ENCODE data around the gene CDK11B. TPM values are rescaled to one million over a fixed set of nuclear protein-coding genes. Genes with fewer than 3 reads are reported as not detected.
"Not testable (repeated sequence)": the region's sequence is repeated elsewhere in the genome, so short reads cannot be mapped to it uniquely, and the experiment has no call there.

Gene CDK11B
- total RNA-seq, 4 donors from 2014 or later: 27.2 to 68.9 (median 33.0) TPM

DNA sequence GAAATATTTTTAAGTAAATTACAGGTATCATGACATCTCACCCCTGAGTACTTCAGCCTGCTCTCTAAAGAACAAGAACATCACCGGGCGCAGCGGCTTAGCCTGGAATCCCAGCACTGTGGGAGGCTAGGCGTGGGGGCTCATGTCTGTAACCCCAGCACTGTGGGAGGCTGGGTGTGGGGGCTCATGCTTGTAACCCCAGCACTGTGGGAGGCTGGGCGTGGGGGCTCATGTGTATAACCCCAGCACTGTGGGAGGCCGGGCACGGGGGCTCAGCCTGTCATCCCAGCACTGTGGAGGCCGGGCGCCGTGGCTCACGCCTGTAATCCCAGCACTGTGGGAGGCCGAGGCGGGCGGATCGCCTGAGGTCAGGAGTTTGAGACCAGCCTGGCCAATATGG, 7.7 kb upstream of the CDK11B start:
- WGBS: 94% methylated on average over 15 of the region's 15 CpGs
- Histone ChIP-seq H3K4me3 (no peak overlapping the region), H3K36me3 (peaks cover 41 to 75% (median 58%) of the 10 kb centered on the region in 4 donors), H3K27me3 (no peaks in the 10 kb centered on the region), H3K9me3 (no peaks in the 10 kb centered on the region), H3K4me1 (no peaks in the 10 kb centered on the region), H3K27ac (replicated peaks in 1 of 4) (no peak overlapping the region)
- intact Hi-C loops (cut with DNase I): no loop called here
- DNase-seq (ENCODE audit: extremely low spot score): no peak
- no peak for TF ChIP-seq POLR2A (IDR thresholded peaks at IDR 0.05; ENCODE audit: low read depth)
- TF ChIP-seq EP300 (IDR thresholded peaks at IDR 0.05): no peak

DNA sequence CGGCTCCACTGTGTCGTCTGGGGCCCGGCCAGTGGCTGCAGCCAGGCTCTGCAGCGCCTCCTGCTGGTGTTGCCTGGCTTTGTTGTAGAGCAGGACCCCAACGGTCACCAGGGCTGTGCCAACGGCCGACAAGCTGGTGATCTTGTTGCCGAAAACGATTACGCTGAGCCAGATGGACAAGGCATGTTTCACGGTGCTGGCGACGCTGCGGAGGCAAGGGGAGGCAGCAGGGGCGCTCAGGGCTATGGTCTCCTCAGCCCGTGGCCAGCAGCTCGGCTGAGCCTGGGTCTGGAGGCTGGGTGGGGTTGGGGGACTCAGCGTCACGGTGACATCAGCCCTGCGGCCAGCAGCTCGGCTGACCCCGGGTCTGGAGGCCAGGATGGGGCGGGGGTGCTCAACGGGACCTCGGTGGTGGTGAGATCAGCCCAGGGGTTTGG, 7.0 kb upstream of the CDK11B start:
- WGBS: 78% methylated on average over 19 of the region's 25 CpGs
- TF ChIP-seq, protein P1, sequence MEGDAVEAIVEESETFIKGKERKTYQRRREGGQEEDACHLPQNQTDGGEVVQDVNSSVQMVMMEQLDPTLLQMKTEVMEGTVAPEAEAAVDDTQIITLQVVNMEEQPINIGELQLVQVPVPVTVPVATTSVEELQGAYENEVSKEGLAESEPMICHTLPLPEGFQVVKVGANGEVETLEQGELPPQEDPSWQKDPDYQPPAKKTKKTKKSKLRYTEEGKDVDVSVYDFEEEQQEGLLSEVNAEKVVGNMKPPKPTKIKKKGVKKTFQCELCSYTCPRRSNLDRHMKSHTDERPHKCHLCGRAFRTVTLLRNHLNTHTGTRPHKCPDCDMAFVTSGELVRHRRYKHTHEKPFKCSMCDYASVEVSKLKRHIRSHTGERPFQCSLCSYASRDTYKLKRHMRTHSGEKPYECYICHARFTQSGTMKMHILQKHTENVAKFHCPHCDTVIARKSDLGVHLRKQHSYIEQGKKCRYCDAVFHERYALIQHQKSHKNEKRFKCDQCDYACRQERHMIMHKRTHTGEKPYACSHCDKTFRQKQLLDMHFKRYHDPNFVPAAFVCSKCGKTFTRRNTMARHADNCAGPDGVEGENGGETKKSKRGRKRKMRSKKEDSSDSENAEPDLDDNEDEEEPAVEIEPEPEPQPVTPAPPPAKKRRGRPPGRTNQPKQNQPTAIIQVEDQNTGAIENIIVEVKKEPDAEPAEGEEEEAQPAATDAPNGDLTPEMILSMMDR (IDR thresholded peaks at IDR 0.05): peak in 2 of 3 experiments; percentile 30 to 48
- TF ChIP-seq EP300 (IDR thresholded peaks at IDR 0.05): no peak
- no peaks in the 10 kb centered on the region for H3K27me3 ChIP-seq
- no peak for DNase-seq (ENCODE audit: extremely low spot score)
- H3K9me3 ChIP-seq: no peaks in the 10 kb centered on the region
- intact Hi-C loops (cut with DNase I): no loop called here
- peaks cover 35 to 68% (median 51%) of the 10 kb centered on the region in 4 donors for H3K36me3 ChIP-seq
- no peak overlapping the region for H3K27ac ChIP-seq (replicated peaks in 1 of 4)
- no peaks in the 10 kb centered on the region for H3K4me1 ChIP-seq
- no peak overlapping the region for H3K4me3 ChIP-seq

DNA sequence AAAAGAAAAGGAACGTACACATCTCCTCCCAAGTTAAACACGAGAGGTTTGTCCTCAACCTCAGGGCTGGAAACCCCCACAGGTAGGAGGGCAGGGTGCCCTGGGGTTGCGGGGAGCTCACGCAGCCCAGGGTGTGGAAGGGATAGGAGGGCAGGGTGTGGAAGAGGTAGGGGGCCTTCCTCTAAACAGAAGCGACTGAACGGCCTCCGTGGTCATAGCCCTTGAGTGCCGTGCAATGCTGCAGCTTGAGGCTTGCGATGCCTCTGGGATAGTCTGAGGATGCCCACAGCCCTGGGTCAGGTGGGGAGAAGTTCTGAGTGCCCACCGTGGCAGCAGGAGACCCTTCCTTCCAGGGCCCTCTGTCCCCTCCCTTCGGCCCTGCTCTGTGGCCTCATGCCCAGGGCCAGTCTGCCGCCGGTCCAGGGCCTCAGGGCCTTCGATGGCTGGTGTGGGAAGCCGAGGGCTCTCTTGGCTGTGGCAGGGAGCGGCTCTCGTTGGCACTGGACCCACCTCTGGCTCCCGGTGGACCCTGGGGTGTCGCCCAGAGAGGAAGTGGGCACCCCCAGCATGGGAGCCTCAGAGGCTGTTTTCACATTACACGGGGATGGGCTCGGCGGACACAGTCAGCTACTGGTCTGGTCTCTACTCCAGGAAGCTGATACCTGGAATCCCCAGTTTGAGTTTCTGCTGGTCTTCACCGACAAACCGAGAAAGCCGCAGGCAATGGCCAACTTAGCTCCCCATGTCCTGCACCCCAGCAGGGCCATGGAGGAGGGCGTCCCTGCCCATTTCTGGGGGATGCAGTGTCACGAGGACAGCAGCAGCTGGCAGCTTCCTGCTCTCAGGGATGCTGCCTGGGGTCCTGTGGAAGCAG, 6.4 kb upstream of the CDK11B start:
- Histone ChIP-seq H3K36me3 (peaks cover 35 to 61% (median 47%) of the 10 kb centered on the region in 4 donors), H3K4me3 (no peak overlapping the region), H3K9me3 (no peaks in the 10 kb centered on the region), H3K27me3 (no peaks in the 10 kb centered on the region), H3K4me1 (no peaks in the 10 kb centered on the region), H3K27ac (replicated peaks in 1 of 4) (no peak overlapping the region)
- no peak for TF ChIP-seq POLR2A (IDR thresholded peaks at IDR 0.05; ENCODE audit: low read depth)
- TF ChIP-seq POLR2AphosphoS5 (IDR thresholded peaks at IDR 0.05): no peak
- TF ChIP-seq, protein P1 (IDR thresholded peaks at IDR 0.05): no peak
- no peak for TF ChIP-seq EP300 (IDR thresholded peaks at IDR 0.05)
- intact Hi-C loops (cut with DNase I): no loop called here
- WGBS: 93% methylated on average over 25 of the region's 27 CpGs
- DNase-seq (ENCODE audit: extremely low spot score): no peak

DNA sequence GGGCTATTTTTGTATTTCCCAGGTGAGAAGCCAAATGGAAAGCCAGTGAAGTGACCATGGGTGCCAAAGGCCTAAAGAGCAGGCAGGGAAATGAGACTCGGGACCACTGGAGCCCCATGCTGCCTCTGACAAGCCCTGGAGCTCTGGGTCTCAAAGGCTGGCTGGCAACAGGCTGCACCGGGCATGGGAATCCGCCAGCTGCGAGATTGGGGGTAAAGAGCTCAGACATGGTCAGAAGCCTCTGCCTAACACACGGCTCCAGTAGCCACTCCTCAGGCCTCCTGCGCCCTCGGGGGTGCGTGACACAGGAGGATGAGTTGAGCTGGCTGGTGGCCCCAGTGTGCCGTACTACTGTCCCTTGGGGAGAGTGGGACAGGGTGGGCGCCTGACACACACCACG, 5.5 kb upstream of the CDK11B start:
- peaks cover 30 to 53% (median 39%) of the 10 kb centered on the region in 4 donors for H3K36me3 ChIP-seq
- H3K9me3 ChIP-seq; H3K27me3 ChIP-seq; H3K27ac ChIP-seq (replicated peaks in 1 of 4); DNase-seq (ENCODE audit: extremely low spot score); H3K4me1 ChIP-seq; H3K4me3 ChIP-seq; intact Hi-C loops (cut with DNase I): not testable (repeated sequence)
- 83% methylated on average over 3 of the region's 11 CpGs for WGBS

DNA sequence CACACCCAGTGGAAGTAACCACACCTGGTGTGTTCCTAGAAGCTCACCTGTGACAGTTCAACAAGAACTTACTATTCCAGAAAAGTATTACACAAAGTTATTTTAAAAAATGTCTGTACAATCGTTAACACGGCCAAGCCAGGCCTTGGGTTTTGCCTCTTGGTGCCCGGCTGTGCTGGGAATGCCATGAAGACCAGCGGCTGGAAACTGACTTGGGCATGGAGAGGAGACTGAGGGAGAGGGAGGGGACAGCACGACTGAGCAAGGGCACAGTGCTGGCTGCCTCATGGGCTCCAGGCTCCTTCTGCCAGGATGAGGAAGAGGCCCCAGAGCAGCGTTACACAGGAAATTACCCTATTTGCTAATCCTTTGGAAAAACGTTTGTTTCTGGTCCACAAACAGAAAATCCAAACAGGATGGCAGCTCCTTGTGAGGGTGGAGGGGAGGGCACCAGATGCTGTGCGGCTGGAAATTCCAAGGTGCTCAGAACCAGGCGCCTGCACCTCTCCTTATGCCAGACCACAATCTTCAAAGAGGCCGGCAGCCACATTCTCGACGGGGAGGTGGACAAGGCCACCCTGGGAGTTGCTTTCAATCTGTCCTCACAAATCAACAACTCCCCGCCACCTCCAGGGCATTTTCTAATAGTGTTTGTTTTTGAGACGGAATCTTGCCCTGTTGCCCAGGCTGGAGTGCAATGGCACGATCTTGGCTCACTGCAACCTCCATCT, 4.2 kb upstream of the CDK11B start:
- 74% methylated on average over 15 of the region's 15 CpGs for WGBS
- H3K4me3 ChIP-seq; H3K4me1 ChIP-seq; H3K27me3 ChIP-seq; H3K9me3 ChIP-seq; DNase-seq (ENCODE audit: extremely low spot score); intact Hi-C loops (cut with DNase I): not testable (repeated sequence)
- H3K36me3 ChIP-seq: peaks cover 21 to 41% (median 29%) of the 10 kb centered on the region in 4 donors
- peak overlapping the region in 3 of 4 donors; percentile 20 to 68 (median 34) for H3K27ac ChIP-seq (replicated peaks in 1 of 4)

- Histone ChIP-seq H3K4me1 (peaks cover 3 to 10% (median 7%) of the 10 kb centered on the region in 4 donors), H3K27ac (replicated peaks in 1 of 4) (peak overlapping the region in 3 of 4 donors; percentile 20 to 68 (median 34)), H3K36me3 (peaks cover 20 to 35% (median 26%) of the 10 kb centered on the region in 4 donors)
- 80% methylated on average over 9 of the region's 9 CpGs for WGBS
- H3K27me3 ChIP-seq; intact Hi-C loops (cut with DNase I); DNase-seq (ENCODE audit: extremely low spot score); H3K9me3 ChIP-seq; H3K4me3 ChIP-seq: not testable (repeated sequence)
These were observed 3.6 kb upstream of the CDK11B start for GRCh38 chr1:1662392-1662791.

DNA sequence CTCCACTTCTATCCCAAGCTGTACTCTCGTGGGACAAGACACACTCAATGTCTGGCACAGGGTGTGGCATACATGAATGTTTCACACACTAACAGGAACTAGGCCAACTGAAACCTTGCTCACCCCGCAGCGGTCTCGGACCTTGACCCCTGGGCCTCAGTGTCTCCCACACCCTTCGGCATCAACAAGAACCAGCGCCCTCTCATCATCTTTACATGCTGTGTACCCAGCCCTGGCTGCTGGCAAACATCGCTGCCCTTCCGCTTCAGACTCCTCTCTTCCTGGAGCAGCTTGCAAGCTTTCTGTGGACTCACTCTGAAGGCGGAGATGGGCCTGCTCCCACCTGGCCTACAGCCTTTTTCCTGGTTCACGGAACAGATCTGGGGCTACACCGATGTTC, 10.5 kb downstream of the CDK11B start:
- H3K27ac ChIP-seq (replicated peaks in 1 of 4); intact Hi-C loops (cut with DNase I); H3K27me3 ChIP-seq; H3K4me3 ChIP-seq; H3K9me3 ChIP-seq; DNase-seq (ENCODE audit: extremely low spot score); H3K4me1 ChIP-seq: not testable (repeated sequence)
- peaks cover 39 to 72% (median 70%) of the 10 kb centered on the region in 4 donors for H3K36me3 ChIP-seq
- WGBS: 94% methylated on average over 11 of the region's 11 CpGs

GRCh38 chr1:1647567-1648241, 11.1 kb downstream of the CDK11B start:
- not testable (repeated sequence) for DNase-seq (ENCODE audit: extremely low spot score)
- 94% methylated on average over 17 of the region's 17 CpGs for WGBS

GRCh38 chr1:1646326-1646725, 12.5 kb downstream of the CDK11B start:
- peaks cover 26 to 54% (median 50%) of the 10 kb centered on the region in 4 donors for H3K36me3 ChIP-seq
- H3K27me3 ChIP-seq; H3K27ac ChIP-seq (replicated peaks in 1 of 4); intact Hi-C loops (cut with DNase I); H3K4me1 ChIP-seq; H3K4me3 ChIP-seq; H3K9me3 ChIP-seq; DNase-seq (ENCODE audit: extremely low spot score): not testable (repeated sequence)
- whole genome bisulfite sequencing: 81% methylated on average over 5 of the region's 5 CpGs

More at GRCh38 chr1:1647567-1648241, 11.1 kb downstream of the CDK11B start:
- intact Hi-C loops (cut with DNase I); H3K9me3 ChIP-seq; H3K4me1 ChIP-seq; H3K4me3 ChIP-seq; H3K27ac ChIP-seq (replicated peaks in 1 of 4); H3K27me3 ChIP-seq: not testable (repeated sequence)
- peaks cover 39 to 66% (median 64%) of the 10 kb centered on the region in 4 donors for H3K36me3 ChIP-seq

Data from esophagus muscularis mucosa (tissue), 4 donors.